Measurements from ENCODE around the gene MED29.

DNA sequence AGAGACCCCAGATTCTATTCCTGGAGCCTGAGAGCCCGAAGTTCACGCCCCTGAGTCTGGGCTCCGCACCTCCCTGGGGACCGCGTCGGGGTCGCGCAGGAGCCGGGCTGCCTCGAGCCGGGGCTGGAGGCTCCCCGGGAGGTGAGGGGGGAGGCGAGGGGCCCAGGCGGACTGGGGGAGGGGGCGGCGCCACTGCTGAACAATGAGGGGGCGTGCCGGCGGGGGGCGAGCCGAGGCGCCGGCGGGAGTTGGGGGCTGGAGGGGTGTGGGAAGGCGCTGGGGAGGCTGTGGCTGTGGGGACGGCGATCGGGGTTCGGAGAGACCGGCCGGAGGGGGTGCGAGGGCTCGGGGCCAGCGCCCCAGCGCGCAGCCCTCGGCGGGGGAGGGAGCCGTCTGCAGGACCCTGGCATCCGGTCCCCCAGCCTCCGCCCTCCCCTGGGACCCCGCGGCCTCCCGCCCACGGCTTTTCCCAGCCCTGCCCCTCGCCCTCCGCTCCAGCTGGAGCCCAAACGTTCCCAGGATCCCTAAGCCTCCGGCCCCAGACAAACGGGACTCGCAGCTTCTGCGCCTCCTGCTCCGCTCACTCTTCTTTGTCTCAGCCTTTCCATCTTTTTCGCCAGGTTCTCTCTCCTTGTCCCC, 22.2 kb downstream of the MED29 start:
- TF ChIP-seq, protein P1, sequence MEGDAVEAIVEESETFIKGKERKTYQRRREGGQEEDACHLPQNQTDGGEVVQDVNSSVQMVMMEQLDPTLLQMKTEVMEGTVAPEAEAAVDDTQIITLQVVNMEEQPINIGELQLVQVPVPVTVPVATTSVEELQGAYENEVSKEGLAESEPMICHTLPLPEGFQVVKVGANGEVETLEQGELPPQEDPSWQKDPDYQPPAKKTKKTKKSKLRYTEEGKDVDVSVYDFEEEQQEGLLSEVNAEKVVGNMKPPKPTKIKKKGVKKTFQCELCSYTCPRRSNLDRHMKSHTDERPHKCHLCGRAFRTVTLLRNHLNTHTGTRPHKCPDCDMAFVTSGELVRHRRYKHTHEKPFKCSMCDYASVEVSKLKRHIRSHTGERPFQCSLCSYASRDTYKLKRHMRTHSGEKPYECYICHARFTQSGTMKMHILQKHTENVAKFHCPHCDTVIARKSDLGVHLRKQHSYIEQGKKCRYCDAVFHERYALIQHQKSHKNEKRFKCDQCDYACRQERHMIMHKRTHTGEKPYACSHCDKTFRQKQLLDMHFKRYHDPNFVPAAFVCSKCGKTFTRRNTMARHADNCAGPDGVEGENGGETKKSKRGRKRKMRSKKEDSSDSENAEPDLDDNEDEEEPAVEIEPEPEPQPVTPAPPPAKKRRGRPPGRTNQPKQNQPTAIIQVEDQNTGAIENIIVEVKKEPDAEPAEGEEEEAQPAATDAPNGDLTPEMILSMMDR (conservative IDR thresholded peaks at IDR 0.05 in 1 of 2, IDR thresholded peaks at IDR 0.05 in 1 of 2; ENCODE audit: low read depth in 1 of 2, low read length in 2 of 2), result no peak
- TF ChIP-seq EZH2 (IDR thresholded peaks at IDR 0.05; ENCODE audit: low read length, missing control alignments), result no peak
